Esophagus squamous epithelium (tissue), 5 donors: ENCODE measurements around the gene WSCD1. TPM values are rescaled to one million over a fixed set of nuclear protein-coding genes. Genes with fewer than 3 reads are reported as not detected.

Experiments used
- DNase-seq: peaks from one replicate; lab custom pipeline; 2025; lab: John Stamatoyannopoulos, UW
- H3K27ac ChIP-seq, 4 donors: fragments of 200-600 bp; sonication (generic); one replicate each; pipeline ENCODE4 v1.5.1; 2016 to 2019; ENCODE audit warnings: mild to moderate bottlenecking in 1 of 4
- H3K27me3 ChIP-seq, 4 donors: fragments of 200-600 bp; sonication (generic); 1 replicate in 3 of 4; 2 replicates in 1 of 4; pipeline versions ENCODE4 v1.5.1 to v1.6.0; 2017 to 2021; ENCODE audit warnings: antibody characterized with exemption in 1 of 4
- H3K36me3 ChIP-seq, 3 donors: fragments of 200-600 bp; sonication (generic); one replicate each; pipeline ENCODE4 v1.5.1; 2016 to 2019
- H3K4me1 ChIP-seq, 3 donors: fragments of 200-600 bp; sonication (generic); one replicate each; pipeline ENCODE4 v1.5.1; 2017 to 2019
- H3K4me3 ChIP-seq, 4 donors: fragments of 200-600 bp; sonication (generic); 1 replicate in 3 of 4; 2 replicates in 1 of 4; pipeline ENCODE4 v1.5.1; 2016 to 2019; ENCODE audit warnings: mild to moderate bottlenecking in 2 of 4, moderate library complexity in 1 of 4
- H3K9me3 ChIP-seq, 3 donors: fragments of 200-600 bp; sonication (generic); one replicate each; pipeline ENCODE4 v1.5.1; 2016 to 2019
- CTCF ChIP-seq, 6 experiments: fragments of 450-650 bp in 4 of 6; fragments of 200-600 bp in 2 of 6; sonication (generic) in 2 of 6; IDR thresholded peaks; one replicate each; pipeline ENCODE4 v1.5.1; 2016 to 2019; ENCODE audit warnings: antibody characterized with exemption in 6 of 6, mild to moderate bottlenecking in 4 of 6, moderate library complexity in 4 of 6
- POLR2A ChIP-seq, 4 donors: fragments of 450-650 bp; IDR thresholded peaks; one replicate each; pipeline ENCODE4 v1.6.1; 2017; ENCODE audit warnings: antibody characterized with exemption in 4 of 4, mild to moderate bottlenecking in 4 of 4, moderate library complexity in 3 of 4
- WGBS, 2 donors: methylation state at CpG; one replicate each; pipeline ENCODE4 v1.1.5; 2018; 5-methylcytosine and 5-hydroxymethylcytosine counted together
- intact Hi-C: fragments of 100-400 bp; cut with DNase I; formaldehyde crosslinking; loops from one replicate; pipeline ENCODE4 v1.15.0; 2022
- total RNA-seq, 4 donors: library from RNA; depleted of rRNA; stranded (reverse); fragments of >200 nt; gene quantifications; one replicate each; pipeline ENCODE4 v1.1.0, GENCODE V29; 2016
- donor health status: DM: yes; HTN: yes; CAD: no.

Gene WSCD1
- total RNA-seq, 4 donors from 2014 or later, result 0.22 to 1.6 (median 1.5) TPM; not detected in 1

GRCh38 chr17:6071528-6072065 is 1.4 kb downstream of the WSCD1 start:
- Histone ChIP-seq H3K4me1 (peaks cover 5 to 25% (median 6%) of the 10 kb centered on the region in 3 donors), H3K27me3 (peaks cover 0 to 90% (median 6%) of the 10 kb centered on the region in 4 donors), H3K4me3 (peak overlapping the region in 3 of 4 donors; percentile 43 to 72 (median 58)), H3K27ac (no peak overlapping the region), H3K36me3 (no peaks in the 10 kb centered on the region), H3K9me3 (no peaks in the 10 kb centered on the region)
- DNase-seq, result no peak
- intact Hi-C loops, result no loop called here
- WGBS, 2 donors, result 44 to 73% methylated on average over 2 to 4 of the region's 7 CpGs
- TF ChIP-seq POLR2A (IDR thresholded peaks at IDR 0.05) (no peak), CTCF (IDR thresholded peaks at IDR 0.05) (no peak)

GRCh38 chr17:6072157-6072556 is 2.0 kb downstream of the WSCD1 start:
- TF ChIP-seq POLR2A (IDR thresholded peaks at IDR 0.05) (no peak), CTCF (IDR thresholded peaks at IDR 0.05) (no peak)
- WGBS, 2 donors, result no CpG with 5 or more reads among the region's 3 CpGs
- Histone ChIP-seq H3K4me3 (no peak overlapping the region), H3K4me1 (peaks cover 5 to 25% (median 6%) of the 10 kb centered on the region in 3 donors), H3K9me3 (no peaks in the 10 kb centered on the region), H3K27ac (no peak overlapping the region), H3K27me3 (peaks cover 0 to 86% (median 6%) of the 10 kb centered on the region in 4 donors), H3K36me3 (no peaks in the 10 kb centered on the region)
- DNase-seq, result no peak
- intact Hi-C loops, result no loop called here

- intact Hi-C loops, result no loop called here
- H3K4me3 ChIP-seq, result no peak overlapping the region
- TF ChIP-seq POLR2A (IDR thresholded peaks at IDR 0.05), result no peak
- TF ChIP-seq CTCF (IDR thresholded peaks at IDR 0.05), result no peak
- H3K4me1 ChIP-seq, result peaks cover 5 to 25% (median 6%) of the 10 kb centered on the region in 3 donors
- WGBS, 2 donors, result 88 to 93% methylated on average over 4 to 5 of the region's 5 CpGs
- no peaks in the 10 kb centered on the region for H3K9me3 ChIP-seq
- H3K27ac ChIP-seq, result no peak overlapping the region
- DNase-seq, result no peak
- peaks cover 0 to 81% (median 6%) of the 10 kb centered on the region in 4 donors for H3K27me3 ChIP-seq
- no peaks in the 10 kb centered on the region for H3K36me3 ChIP-seq
These were observed 2.4 kb downstream of the WSCD1 start for GRCh38 chr17:6072611-6073010.

- no peak overlapping the region for H3K27ac ChIP-seq
- H3K4me1 ChIP-seq, result peaks cover 5 to 25% (median 6%) of the 10 kb centered on the region in 3 donors
- WGBS, 2 donors, result 91% methylated on average over 7 of the region's 7 CpGs
- TF ChIP-seq CTCF (IDR thresholded peaks at IDR 0.05) (no peak), POLR2A (IDR thresholded peaks at IDR 0.05) (no peak)
- no peaks in the 10 kb centered on the region for H3K9me3 ChIP-seq
- no peaks in the 10 kb centered on the region for H3K36me3 ChIP-seq
- no peak for DNase-seq
- H3K27me3 ChIP-seq, result peaks cover 0 to 71% (median 6%) of the 10 kb centered on the region in 4 donors
- intact Hi-C loops, result no loop called here
- H3K4me3 ChIP-seq, result no peak overlapping the region
These were observed 3.4 kb downstream of the WSCD1 start for GRCh38 chr17:6073620-6074019.

- TF ChIP-seq POLR2A (IDR thresholded peaks at IDR 0.05), result no peak
- no peak for TF ChIP-seq CTCF (IDR thresholded peaks at IDR 0.05)
- Histone ChIP-seq H3K4me1 (peaks cover 5 to 14% (median 6%) of the 10 kb centered on the region in 3 donors), H3K27ac (no peak overlapping the region), H3K4me3 (no peak overlapping the region), H3K9me3 (no peaks in the 10 kb centered on the region), H3K27me3 (peaks cover 0 to 60% (median 6%) of the 10 kb centered on the region in 4 donors), H3K36me3 (no peaks in the 10 kb centered on the region)
- intact Hi-C loops, result no loop called here
- no peak for DNase-seq
- 75 to 80% methylated on average over 4 to 5 of the region's 6 CpGs for WGBS, 2 donors
These were observed 4.9 kb downstream of the WSCD1 start for GRCh38 chr17:6075050-6075449.
